AG10803 (cell line): ENCODE data around the gene TTC38.

Experiments
- DNase-seq: peaks from one replicate; pipeline ENCODE4 v3.0.0; 2010; ENCODE audit warnings: low read depth
- H3K4me3 ChIP-seq: 2 replicates; pipeline ENCODE4 v1.5.1; 2011; ENCODE audit warnings: mild to moderate bottlenecking, low read length, control low read depth
- CTCF ChIP-seq: conservative IDR thresholded peaks from 2 replicates; pipeline ENCODE4 v1.5.1; 2011; ENCODE audit warnings: mild to moderate bottlenecking, low read length, control low read depth, inconsistent platforms

The TTC38 gene

GRCh38 chr22:46322711-46323110 is 54.9 kb downstream of the TTC38 start:
- no peak overlapping the region for H3K4me3 ChIP-seq
- no peak for DNase-seq
- no peak for TF ChIP-seq CTCF

GRCh38 chr22:46323162-46323561 is 55.4 kb downstream of the TTC38 start:
- no peak overlapping the region for H3K4me3 ChIP-seq
- TF ChIP-seq CTCF = no peak

GRCh38 chr22:46326066-46326680 is 58.4 kb downstream of the TTC38 start:
- no peak for DNase-seq
- TF ChIP-seq CTCF = no peak
- H3K4me3 ChIP-seq = no peak overlapping the region

More at GRCh38 chr22:46323162-46323561, 55.4 kb downstream of the TTC38 start:
- no peak for DNase-seq

GRCh38 chr22:46327691-46328465 is 60.1 kb downstream of the TTC38 start:
- no peak for TF ChIP-seq CTCF
- DNase-seq = no peak
- no peak overlapping the region for H3K4me3 ChIP-seq

- DNase-seq = no peak
- no peak for TF ChIP-seq CTCF
- H3K4me3 ChIP-seq = no peak overlapping the region
Measured at GRCh38 chr22:46328797-46329196, 61.0 kb downstream of the TTC38 start.

- no peak for DNase-seq
- no peak overlapping the region for H3K4me3 ChIP-seq
- TF ChIP-seq CTCF = no peak
Measured at GRCh38 chr22:46329616-46330015, 61.8 kb downstream of the TTC38 start.

- DNase-seq = no peak
Measured at GRCh38 chr22:46330426-46330825, 62.6 kb downstream of the TTC38 start.

More at GRCh38 chr22:46330426-46330825, 62.6 kb downstream of the TTC38 start:
- no peak for TF ChIP-seq CTCF
- no peak overlapping the region for H3K4me3 ChIP-seq
